Activated B cell treated with CpG ODN at 0.5 μM for 24 hours (primary cell): ENCODE results near the gene APP. TPM values are rescaled to one million over a fixed set of nuclear protein-coding genes. Genes with fewer than 3 reads are reported as not detected.
"Not testable (repeated sequence)": the region's sequence is repeated elsewhere in the genome, so short reads cannot be mapped to it uniquely, and the experiment has no call there.

ENCODE experiments used
- ATAC-seq: fragments of 200-7000 bp; cut with Tn5 transposase; one replicate; pipeline ENCODE4 v1.10.0; 2021; ENCODE audit warnings: low read depth, mild to moderate bottlenecking, moderate library complexity
- CTCF ChIA-PET: fragments of 350-600 bp; sonication (Branson Sonifier 250); formaldehyde crosslinking; loops from one replicate; lab custom pipeline; 2021; ENCODE audit warnings: antibody characterized with exemption; lab: Charles Lee
- POLR2A ChIA-PET: fragments of 350-600 bp; sonication (Branson Sonifier 250); formaldehyde crosslinking; loops from one replicate; lab custom pipeline; 2021; ENCODE audit warnings: antibody characterized with exemption; lab: Charles Lee
- DNase-seq: peaks from one replicate; pipeline ENCODE4 v3.0.0; 2022
- H3K27ac Mint-ChIP-seq: one replicate; pipeline ENCODE4 v1.8.0; 2020; ENCODE audit warnings: mixed read lengths
- H3K27me3 Mint-ChIP-seq: one replicate; pipeline ENCODE4 v1.8.0; 2021; ENCODE audit warnings: mixed read lengths
- H3K36me3 Mint-ChIP-seq: one replicate; pipeline ENCODE4 v1.8.0; 2021; ENCODE audit warnings: low read depth, mixed read lengths
- H3K4me1 Mint-ChIP-seq: one replicate; pipeline ENCODE4 v1.8.0; 2021; ENCODE audit warnings: mixed read lengths
- H3K4me3 Mint-ChIP-seq: one replicate; pipeline ENCODE4 v1.8.0; 2020; ENCODE audit warnings: mild to moderate bottlenecking, mixed read lengths
- H3K9me3 Mint-ChIP-seq: one replicate; pipeline ENCODE4 v1.8.0; 2020; ENCODE audit warnings: mixed read lengths
- CTCF ChIP-seq: fragments of 200-600 bp; IDR thresholded peaks from one replicate; pipeline ENCODE4 v1.8.0; 2022; ENCODE audit warnings: antibody characterized with exemption, mild to moderate bottlenecking
- intact Hi-C: fragments of 100-400 bp; cut with micrococcal nuclease; formaldehyde crosslinking; loops from one replicate; pipeline ENCODE4 v1.15.1; 2024
- total RNA-seq: library from RNA; stranded (reverse); gene quantifications from 2 replicates; pipeline ENCODE4 v1.2.3, GENCODE V29; 2022

The APP gene
- total RNA-seq, 1 donor from 2014 or later, result 32.1 TPM

- Mint-ChIP-seq H3K27me3 (no peaks in the 10 kb centered on the region), H3K9me3 (peaks cover 2% of the 10 kb centered on the region), H3K4me3 (no peak overlapping the region), H3K36me3 (peaks cover 16% of the 10 kb centered on the region), H3K4me1 (no peaks in the 10 kb centered on the region), H3K27ac (no peak overlapping the region)
- intact Hi-C loops, result no loop called here
- ATAC-seq (no peak), DNase-seq (no peak)
- TF ChIP-seq CTCF, result no peak
- POLR2A ChIA-PET, result no interaction called here
- CTCF ChIA-PET, result no interaction called here
Observed at GRCh38 chr21:26085127-26085526, 85.4 kb downstream of the APP start.

DNA sequence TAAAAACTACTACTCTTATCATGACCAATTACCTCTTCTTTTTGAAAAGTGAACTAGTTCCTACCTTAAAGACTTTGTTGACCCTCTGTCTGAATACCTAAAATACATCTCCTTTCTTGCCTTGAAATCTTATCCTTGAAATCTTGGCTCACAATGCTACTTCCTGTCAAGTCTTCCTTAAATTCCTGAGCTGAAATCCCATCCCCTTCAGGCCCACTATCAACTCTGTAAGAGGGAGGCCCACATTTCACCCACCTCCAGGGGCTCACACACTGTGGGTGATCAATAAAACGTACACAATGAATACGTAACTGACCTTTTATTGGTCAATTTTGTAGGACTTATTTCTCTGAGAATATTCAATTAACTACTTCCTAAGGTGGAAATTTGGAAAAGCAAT lies 88.0 kb downstream of the APP start:
- no peaks in the 10 kb centered on the region for H3K27me3 Mint-ChIP-seq
- no peak for ATAC-seq
- no peak for TF ChIP-seq CTCF
- ChIA-PET POLR2A (no interaction called here), CTCF (no interaction called here)
- peaks cover 3% of the 10 kb centered on the region for H3K36me3 Mint-ChIP-seq
- no peak for DNase-seq
- H3K4me3 Mint-ChIP-seq, result no peak overlapping the region
- H3K27ac Mint-ChIP-seq, result no peak overlapping the region
- peaks cover 2% of the 10 kb centered on the region for H3K9me3 Mint-ChIP-seq
- H3K4me1 Mint-ChIP-seq, result no peaks in the 10 kb centered on the region
- intact Hi-C loops, result no loop called here

- DNase-seq, H3K27me3 Mint-ChIP-seq, H3K36me3 Mint-ChIP-seq, H3K4me1 Mint-ChIP-seq, intact Hi-C loops, H3K9me3 Mint-ChIP-seq, H3K4me3 Mint-ChIP-seq, POLR2A ChIA-PET, H3K27ac Mint-ChIP-seq, ATAC-seq, CTCF ChIA-PET: not testable (repeated sequence)
Observed at GRCh38 chr21:26081175-26081760, 89.3 kb downstream of the APP start.

- no peaks in the 10 kb centered on the region for H3K36me3 Mint-ChIP-seq
- ChIA-PET CTCF (no interaction called here), POLR2A (no interaction called here)
- no peaks in the 10 kb centered on the region for H3K27me3 Mint-ChIP-seq
- ATAC-seq, result no peak
- intact Hi-C loops, result no loop called here
- no peak for DNase-seq
- H3K27ac Mint-ChIP-seq, result no peak overlapping the region
- H3K4me3 Mint-ChIP-seq, result no peak overlapping the region
- H3K4me1 Mint-ChIP-seq, result no peaks in the 10 kb centered on the region
- H3K9me3 Mint-ChIP-seq, result peaks cover 2% of the 10 kb centered on the region
- no peak for TF ChIP-seq CTCF
Observed at GRCh38 chr21:26080211-26080610, 90.4 kb downstream of the APP start.

DNA sequence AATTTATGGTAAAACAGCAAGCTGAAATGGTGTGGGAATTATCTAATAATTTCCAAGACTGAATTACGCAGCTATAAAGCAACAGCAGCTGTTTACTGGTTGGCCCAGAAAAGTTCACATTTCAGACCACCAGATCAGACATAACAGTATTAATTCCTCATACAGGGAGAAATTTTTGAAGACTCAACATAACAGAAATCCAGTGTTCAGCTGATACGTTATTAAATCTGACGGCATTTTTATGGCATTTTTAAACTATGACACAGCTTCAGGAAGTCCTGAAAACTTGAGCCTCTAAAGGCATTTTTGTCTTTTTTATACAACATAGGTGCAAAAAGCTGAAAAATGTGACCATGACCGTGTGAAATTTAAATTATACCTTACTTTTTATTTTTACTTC lies 91.2 kb downstream of the APP start:
- no peak overlapping the region for H3K27ac Mint-ChIP-seq
- TF ChIP-seq CTCF, result no peak
- H3K27me3 Mint-ChIP-seq, result no peaks in the 10 kb centered on the region
- H3K36me3 Mint-ChIP-seq, result no peaks in the 10 kb centered on the region
- CTCF ChIA-PET, result no interaction called here
- no peak for DNase-seq
- POLR2A ChIA-PET, result no interaction called here
- ATAC-seq, result no peak
- no peaks in the 10 kb centered on the region for H3K4me1 Mint-ChIP-seq
- H3K9me3 Mint-ChIP-seq, result no peaks in the 10 kb centered on the region
- intact Hi-C loops, result no loop called here
- no peak overlapping the region for H3K4me3 Mint-ChIP-seq

DNA sequence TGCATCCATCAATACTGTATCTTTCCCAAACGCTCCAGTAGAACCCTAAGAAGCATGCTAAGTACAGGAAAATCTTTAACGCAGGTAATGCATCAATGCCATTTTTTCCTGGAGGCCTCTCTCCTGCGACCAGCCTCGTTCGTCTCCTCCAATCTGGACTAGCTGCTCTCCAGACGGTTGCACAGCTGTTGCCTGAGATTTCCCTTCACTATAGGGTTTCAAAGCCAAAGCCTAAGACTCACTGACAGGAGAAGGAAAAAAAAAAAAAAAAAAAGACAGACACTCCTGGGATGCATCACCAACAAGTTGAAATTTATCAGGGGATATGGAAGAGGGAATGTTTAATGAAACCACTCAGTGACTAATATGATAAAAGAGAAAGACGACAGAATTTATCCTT lies 93.0 kb downstream of the APP start:
- intact Hi-C loops, result no loop called here
- TF ChIP-seq CTCF, result no peak
- H3K36me3 Mint-ChIP-seq, result no peaks in the 10 kb centered on the region

More for the DNA sequence above, 93.0 kb downstream of the APP start:
- ChIA-PET CTCF (no interaction called here), POLR2A (no interaction called here)
- H3K4me1 Mint-ChIP-seq, result no peaks in the 10 kb centered on the region
- no peaks in the 10 kb centered on the region for H3K27me3 Mint-ChIP-seq
- ATAC-seq (no peak), DNase-seq (no peak)
- H3K4me3 Mint-ChIP-seq, result no peak overlapping the region
- H3K27ac Mint-ChIP-seq, result no peak overlapping the region
- H3K9me3 Mint-ChIP-seq, result no peaks in the 10 kb centered on the region
